Measurements from ENCODE around the gene POLR2H. TPM values are rescaled to one million over a fixed set of nuclear protein-coding genes. Genes with fewer than 3 reads are reported as not detected.
A peak's percentile ranks its signal among the peaks of the same experiment; 100 is the strongest.

POLR2H gene
- total RNA-seq, 4 donors from 2014 or later, result 58.1 to 113 (median 85.6) TPM

DNA sequence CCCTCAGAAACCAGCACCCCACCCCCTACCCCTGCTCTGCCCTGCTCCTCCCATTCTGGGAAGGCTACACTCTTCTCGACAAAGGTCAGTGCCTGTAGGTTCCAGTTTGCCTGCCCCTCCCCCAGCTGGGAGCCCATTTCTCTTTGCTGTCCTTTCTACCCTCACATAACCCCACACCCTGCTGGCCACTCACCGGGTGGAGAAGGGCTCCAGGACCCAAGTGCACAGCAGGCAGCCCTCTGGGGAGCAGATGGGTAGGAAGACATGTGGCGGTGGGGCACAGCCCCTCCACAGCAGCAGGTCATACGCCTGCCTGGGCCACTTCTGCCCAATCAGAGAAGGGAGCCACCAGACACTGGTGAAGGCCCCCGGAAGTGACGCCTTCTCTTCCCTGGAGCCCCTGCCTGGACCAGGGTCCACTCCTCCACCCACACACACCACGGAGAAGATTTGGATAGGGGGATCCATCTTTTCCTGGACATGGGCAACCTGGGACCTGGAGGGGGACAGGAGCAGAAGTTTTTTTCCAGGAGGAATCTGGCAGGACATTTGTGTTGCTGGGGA, 16.5 kb downstream of the POLR2H start, which contains the start of gene THPO:
TSS of gene THPO (minus strand) at position 326 of the 564 bp plus-strand sequence. CDS start 1,948 bp downstream, outside the sequence.
- Histone ChIP-seq H3K9me3 (no peaks in the 10 kb centered on the region), H3K27ac (peak within 1 kb of the TSS in 1 of 3 donors; percentile 52), H3K4me1 (peaks cover 7 to 25% of the 10 kb centered on the region in 2 donors), H3K36me3 (no peaks in the 10 kb centered on the region), H3K27me3 (peaks cover 6% of the 10 kb centered on the region), H3K4me3 (replicated peaks in 1 of 3) (no peak within 1 kb of the TSS)
- DNase-seq, result no peak
- intact Hi-C loops (cut with DNase I), result loop anchor here (10.0 kb wide), 1 partner anchor 167 kb away; no protein-coding TSS in a partner anchor
- 60 to 74% methylated on average over 4 to 7 of the region's 7 CpGs for WGBS, 2 donors
- TF ChIP-seq POLR2A (IDR thresholded peaks at IDR 0.05), result no peak

DNA sequence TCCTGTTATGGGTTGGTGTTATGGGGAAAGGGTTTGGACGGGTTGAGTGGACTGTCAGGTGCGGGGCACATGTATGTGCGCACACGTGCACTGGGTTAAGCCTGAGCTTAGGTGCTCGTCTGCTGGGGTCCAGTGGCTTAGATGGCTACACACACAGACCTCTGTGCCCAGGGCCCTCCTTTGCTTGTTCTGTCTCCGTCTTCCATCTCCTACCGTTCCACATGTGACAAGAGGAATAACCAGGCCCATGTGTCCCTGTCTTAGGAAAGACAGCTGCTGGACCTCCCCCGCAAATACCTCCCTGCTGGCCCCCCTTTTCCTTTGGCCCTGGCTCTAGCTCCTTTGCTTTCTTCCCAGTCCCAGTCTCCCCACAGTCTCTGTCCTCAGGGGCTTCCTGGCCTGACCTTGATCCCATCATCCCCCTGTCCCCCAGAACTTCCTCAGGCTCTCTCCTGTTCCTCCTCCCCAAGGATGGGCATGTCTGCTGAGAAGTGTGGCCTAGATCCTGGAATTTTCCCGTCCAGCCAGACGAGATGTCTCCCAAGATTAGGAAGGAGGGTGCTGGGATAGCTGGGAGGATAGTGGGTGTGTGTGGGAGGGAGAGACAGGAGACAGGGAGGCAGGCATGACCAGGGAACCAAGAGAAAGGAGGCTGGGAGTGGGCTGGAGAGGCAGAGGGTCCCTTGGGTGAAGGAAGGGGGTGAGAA, 17.3 kb downstream of the POLR2H start:
- WGBS, 2 donors, result 86 to 89% methylated on average over 10 of the region's 10 CpGs
- H3K4me3 ChIP-seq (replicated peaks in 1 of 3), result no peak overlapping the region
- H3K27me3 ChIP-seq, result peaks cover 6% of the 10 kb centered on the region
- H3K4me1 ChIP-seq, result peaks cover 7 to 25% of the 10 kb centered on the region in 2 donors
- peak overlapping the region in 2 of 3 donors; percentile 11 to 52 for H3K27ac ChIP-seq
- TF ChIP-seq POLR2A (IDR thresholded peaks at IDR 0.05) (no peak), CTCF (IDR thresholded peaks at IDR 0.05) (no peak)
- no peak for DNase-seq
- H3K36me3 ChIP-seq, result no peaks in the 10 kb centered on the region
- intact Hi-C loops (cut with DNase I), result loop anchor here (10.0 kb wide), 1 partner anchor 166 kb away; no protein-coding TSS in a partner anchor
- H3K9me3 ChIP-seq, result no peaks in the 10 kb centered on the region

GRCh38 chr3:184379358-184380184, 18.1 kb downstream of the POLR2H start, which contains the start of gene CHRD:
Gene CHRD (plus strand): TSS chr3:184380054. CDS start chr3:184380319, 265 bp downstream.
- TF ChIP-seq POLR2A (IDR thresholded peaks at IDR 0.05) (no peak), CTCF (IDR thresholded peaks at IDR 0.05) (no peak)
- 28 to 35% methylated on average over 17 to 20 of the region's 71 CpGs for WGBS, 2 donors
- no peak for DNase-seq

DNA sequence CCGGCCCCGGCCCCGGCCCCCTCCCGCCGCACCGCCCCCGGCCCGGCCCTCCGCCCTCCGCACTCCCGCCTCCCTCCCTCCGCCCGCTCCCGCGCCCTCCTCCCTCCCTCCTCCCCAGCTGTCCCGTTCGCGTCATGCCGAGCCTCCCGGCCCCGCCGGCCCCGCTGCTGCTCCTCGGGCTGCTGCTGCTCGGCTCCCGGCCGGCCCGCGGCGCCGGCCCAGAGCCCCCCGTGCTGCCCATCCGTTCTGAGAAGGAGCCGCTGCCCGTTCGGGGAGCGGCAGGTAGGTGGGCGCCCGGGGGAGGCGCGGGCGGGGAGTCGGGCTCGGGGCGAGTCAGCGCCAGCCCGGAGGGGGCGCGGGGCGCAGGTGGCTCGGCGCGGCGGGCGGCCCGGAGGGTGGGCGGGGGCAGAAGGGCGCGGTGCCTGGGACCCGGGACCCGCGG, 18.7 kb downstream of the POLR2H start:
- Histone ChIP-seq H3K27ac (no peak overlapping the region), H3K36me3 (no peaks in the 10 kb centered on the region), H3K4me1 (peaks cover 7 to 25% of the 10 kb centered on the region in 2 donors), H3K4me3 (replicated peaks in 1 of 3) (peak overlapping the region in 2 of 3 donors; percentile 25 to 43), H3K9me3 (no peaks in the 10 kb centered on the region), H3K27me3 (peaks cover 6% of the 10 kb centered on the region)
- 6% methylated on average over 7 of the region's 62 CpGs; no CpG with 5 or more reads in 1 of the 2 donors for WGBS, 2 donors
- TF ChIP-seq POLR2A (IDR thresholded peaks at IDR 0.05) (no peak), CTCF (IDR thresholded peaks at IDR 0.05) (no peak)
- intact Hi-C loops (cut with DNase I), result no loop called here
- peak; percentile 41 to 43 for DNase-seq

More at GRCh38 chr3:184379358-184380184, 18.1 kb downstream of the POLR2H start, which contains the start of gene CHRD:
- Histone ChIP-seq H3K27me3 (peaks cover 6% of the 10 kb centered on the region), H3K36me3 (no peaks in the 10 kb centered on the region), H3K27ac (peak within 1 kb of the TSS in 2 of 3 donors; percentile 11 to 52), H3K4me3 (replicated peaks in 1 of 3) (peak within 1 kb of the TSS in 2 of 3 donors; percentile 25 to 43), H3K4me1 (peaks cover 7 to 25% of the 10 kb centered on the region in 2 donors), H3K9me3 (no peaks in the 10 kb centered on the region)
- intact Hi-C loops (cut with DNase I), result loop anchor here (10.0 kb wide), 1 partner anchor 165 kb away; no protein-coding TSS in a partner anchor

Data from thyroid gland (tissue), 4 donors.